Trophoblast cell (in vitro differentiated cells and primary cell): ENCODE data around the gene SPTSSB.

Experiments
- DNase-seq, 2 donors: peaks; one replicate each; pipeline ENCODE4 v3.0.0-alpha.2; 2016
- H2AFZ ChIP-seq: 2 replicates; pipeline ENCODE4 v1.6.1; 2013; ENCODE audit warnings: low read length, moderate library complexity, mild to moderate bottlenecking; ENCODE audit not compliant: insufficient read depth, poor library complexity
- H2AK5ac ChIP-seq: 2 replicates; pipeline ENCODE4 v1.6.1; 2013; ENCODE audit warnings: mild to moderate bottlenecking, low read length
- H2BK120ac ChIP-seq: 2 replicates; pipeline ENCODE4 v1.6.1; 2013; ENCODE audit warnings: low read length, mild to moderate bottlenecking, moderate library complexity; ENCODE audit not compliant: insufficient read depth, poor library complexity
- H2BK12ac ChIP-seq: 2 replicates; pipeline ENCODE4 v1.6.1; 2013; ENCODE audit warnings: mild to moderate bottlenecking, low read length, moderate library complexity
- H2BK5ac ChIP-seq: 2 replicates; pipeline ENCODE4 v1.6.1; 2013; ENCODE audit warnings: low read length, low read depth, moderate library complexity, mild to moderate bottlenecking; ENCODE audit not compliant: poor library complexity
- H3K14ac ChIP-seq: 2 replicates; pipeline ENCODE4 v1.6.1; 2013; ENCODE audit warnings: mild to moderate bottlenecking, low read length
- H3K18ac ChIP-seq: 2 replicates; pipeline ENCODE4 v1.6.1; 2013; ENCODE audit warnings: mild to moderate bottlenecking, low read length
- H3K23ac ChIP-seq: 2 replicates; pipeline ENCODE4 v1.6.1; 2013; ENCODE audit warnings: low read length
- H3K27ac ChIP-seq: 2 replicates; pipeline ENCODE4 v1.5.1; 2013; ENCODE audit warnings: low read depth, mild to moderate bottlenecking, inconsistent platforms, low read length, moderate library complexity
- H3K27me3 ChIP-seq: 2 replicates; pipeline ENCODE4 v1.6.1; 2013; ENCODE audit warnings: inconsistent platforms, mild to moderate bottlenecking, low read length, moderate library complexity; ENCODE audit not compliant: insufficient read depth
- H3K36me3 ChIP-seq, 2 experiments: 1 replicate in 1 of 2; 2 replicates in 1 of 2; pipeline ENCODE4 v1.6.1; 2013; ENCODE audit warnings: low read length in 2 of 2, mild to moderate bottlenecking in 2 of 2, moderate library complexity in 1 of 2; ENCODE audit not compliant: insufficient read depth in 2 of 2, control insufficient read depth in 1 of 2
- H3K4ac ChIP-seq: 2 replicates; pipeline ENCODE4 v1.6.1; 2013; ENCODE audit warnings: low read depth, mild to moderate bottlenecking, low read length, moderate library complexity
- H3K4me1 ChIP-seq, 2 experiments: 1 replicate in 1 of 2; 2 replicates in 1 of 2; pipeline ENCODE4 v1.6.1; 2013; ENCODE audit warnings: low read length in 2 of 2, mild to moderate bottlenecking in 2 of 2, moderate library complexity in 1 of 2; ENCODE audit not compliant: insufficient read depth in 2 of 2, control insufficient read depth in 1 of 2
- H3K4me2 ChIP-seq: 2 replicates; pipeline ENCODE4 v1.6.1; 2013; ENCODE audit warnings: inconsistent platforms, mild to moderate bottlenecking, low read length, moderate library complexity
- H3K4me3 ChIP-seq: 2 replicates; pipeline ENCODE4 v1.5.1; 2013; ENCODE audit warnings: mild to moderate bottlenecking, low read depth, low read length, inconsistent platforms
- H3K79me1 ChIP-seq: one replicate; pipeline ENCODE4 v1.6.1; 2013; ENCODE audit warnings: low read length
- H3K79me2 ChIP-seq: 2 replicates; pipeline ENCODE4 v1.6.1; 2013; ENCODE audit warnings: low read length, mild to moderate bottlenecking; ENCODE audit not compliant: control insufficient read depth, insufficient read depth, poor library complexity
- H3K9ac ChIP-seq: 2 replicates; pipeline ENCODE4 v1.6.1; 2013; ENCODE audit warnings: mild to moderate bottlenecking, low read length
- H3K9me3 ChIP-seq: 2 replicates; pipeline ENCODE4 v1.6.1; 2013; ENCODE audit warnings: low read depth, mild to moderate bottlenecking, control low read depth, inconsistent platforms, low read length; ENCODE audit not compliant: insufficient read depth
- H4K12ac ChIP-seq: 2 replicates; pipeline ENCODE4 v1.6.1; 2013; ENCODE audit warnings: low read depth, mild to moderate bottlenecking, low read length, moderate library complexity
- H4K8ac ChIP-seq: 2 replicates; pipeline ENCODE4 v1.6.1; 2013; ENCODE audit warnings: low read depth, mild to moderate bottlenecking, low read length, moderate library complexity
- H4K91ac ChIP-seq: one replicate; pipeline ENCODE4 v1.6.1; 2013; ENCODE audit warnings: low read depth, mild to moderate bottlenecking, low read length, moderate library complexity

The SPTSSB gene

DNA sequence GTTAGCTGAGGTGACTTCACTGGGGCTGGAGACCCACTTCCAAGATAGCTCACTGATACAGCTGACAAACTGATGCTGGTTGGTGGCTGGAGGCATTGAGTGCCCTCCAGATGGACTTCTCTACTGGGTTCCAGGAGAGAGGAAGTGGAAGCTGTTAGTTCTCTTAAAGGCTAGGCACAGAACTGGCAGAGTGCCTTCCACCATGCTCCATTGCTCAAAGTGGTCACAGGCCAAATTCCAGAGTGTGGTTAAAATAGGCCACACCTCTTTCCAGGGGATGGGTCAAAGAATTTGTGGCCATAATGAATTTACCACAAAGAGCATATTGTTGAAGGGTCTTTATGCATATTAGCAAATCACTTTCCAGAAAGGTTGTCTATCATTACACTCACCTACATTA is 76.0 kb downstream of the SPTSSB start:
- H3K14ac ChIP-seq, result no peak overlapping the region
- H3K9ac ChIP-seq, result no peak overlapping the region
- H3K23ac ChIP-seq, result no peak overlapping the region
- no peak overlapping the region for H3K4me2 ChIP-seq
- DNase-seq, result no peak
- H3K4me1 ChIP-seq, result no peaks in the 10 kb centered on the region
- no peaks in the 10 kb centered on the region for H3K9me3 ChIP-seq
- H3K79me2 ChIP-seq, result no peaks in the 10 kb centered on the region
- H4K12ac ChIP-seq, result no peak overlapping the region
- no peak overlapping the region for H2BK120ac ChIP-seq
- no peak overlapping the region for H3K4me3 ChIP-seq
- no peak overlapping the region for H2BK5ac ChIP-seq
- no peaks in the 10 kb centered on the region for H3K36me3 ChIP-seq
- no peak overlapping the region for H3K4ac ChIP-seq
- H2AK5ac ChIP-seq, result no peak overlapping the region
- no peaks in the 10 kb centered on the region for H3K27me3 ChIP-seq
- H3K27ac ChIP-seq, result no peak overlapping the region
- H4K91ac ChIP-seq, result no peak overlapping the region
- H3K79me1 ChIP-seq, result no peaks in the 10 kb centered on the region
- no peak overlapping the region for H2AFZ ChIP-seq
- no peak overlapping the region for H3K18ac ChIP-seq
- no peak overlapping the region for H2BK12ac ChIP-seq
- no peak overlapping the region for H4K8ac ChIP-seq
